HG02885 (cell line): ENCODE measurements around the gene ZSWIM4.

Experiments
- ATAC-seq: cut with Tn5 transposase; IDR thresholded peaks from one replicate; pipeline ENCODE4 v1.9.1; 2021; ENCODE audit warnings: mild to moderate bottlenecking; ENCODE audit not compliant: unreplicated experiment, poor library complexity

The ZSWIM4 gene

GRCh38 chr19:13830741-13831536, 35.7 kb downstream of the ZSWIM4 start:
- ATAC-seq, result no peak

GRCh38 chr19:13831537-13832467, 36.6 kb downstream of the ZSWIM4 start:
- ATAC-seq, result no peak

- ATAC-seq, result peak; percentile 94
Measured at GRCh38 chr19:13833330-13834243, 38.3 kb downstream of the ZSWIM4 start.

- ATAC-seq, result no peak
Measured at GRCh38 chr19:13834244-13835069, 39.2 kb downstream of the ZSWIM4 start.

- no peak for ATAC-seq
Measured at GRCh38 chr19:13835791-13836723, 40.8 kb downstream of the ZSWIM4 start.

- no peak for ATAC-seq
Measured at GRCh38 chr19:13838435-13839129, 43.3 kb downstream of the ZSWIM4 start.

- peak; percentile 43 for ATAC-seq
Measured at GRCh38 chr19:13839130-13839937, 44.1 kb downstream of the ZSWIM4 start.

GRCh38 chr19:13839938-13840304, 44.7 kb downstream of the ZSWIM4 start:
- ATAC-seq, result no peak

GRCh38 chr19:13840305-13841085, 45.3 kb downstream of the ZSWIM4 start:
- ATAC-seq, result no peak

GRCh38 chr19:13841086-13841961, 46.1 kb downstream of the ZSWIM4 start:
- no peak for ATAC-seq

GRCh38 chr19:13841962-13842290, 46.7 kb downstream of the ZSWIM4 start:
- no peak for ATAC-seq

- peak; percentile 34 for ATAC-seq
Measured at GRCh38 chr19:13842291-13843103, 47.3 kb downstream of the ZSWIM4 start.

GRCh38 chr19:13843104-13843921, 48.1 kb downstream of the ZSWIM4 start:
- no peak for ATAC-seq

- ATAC-seq, result no peak
Measured at GRCh38 chr19:13844130-13844631, 48.9 kb downstream of the ZSWIM4 start.
